ENCODE results near the gene PTPN4. TPM values are rescaled to one million over a fixed set of nuclear protein-coding genes. Genes with fewer than 3 reads are reported as not detected.
A peak's percentile ranks its signal among the peaks of the same experiment; 100 is the strongest.

Gene PTPN4
- total and polyA plus RNA-seq, 2 donors from 2014 or later: 7.4 to 46.4 TPM

DNA sequence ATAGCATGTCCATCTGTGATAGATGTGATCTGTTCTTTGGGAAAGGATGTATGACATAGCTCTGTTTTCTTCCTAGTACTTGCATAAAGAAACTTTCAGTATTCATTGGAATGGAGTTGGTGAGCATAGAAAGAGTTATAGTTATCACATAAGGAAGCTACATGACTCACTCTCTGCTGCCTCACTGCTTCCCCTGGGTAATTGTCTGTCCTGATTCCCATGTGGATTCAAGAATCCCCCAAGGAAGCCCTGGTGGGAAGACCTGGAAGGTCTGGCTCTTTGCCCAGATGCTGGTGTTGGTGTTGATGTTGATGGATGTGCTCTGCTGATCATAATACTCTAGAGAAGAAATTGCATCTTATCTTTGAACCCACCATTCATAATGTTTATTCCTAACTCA lies 60.6 kb downstream of the PTPN4 start:
- no peaks in the 10 kb centered on the region for H3K9me3 ChIP-seq (ENCODE audit: control insufficient read depth in 2 of 3, insufficient read depth in 1 of 3, low read length in 3 of 3)
- H3K27ac ChIP-seq (ENCODE audit: low read depth in 2 of 2, low read length in 2 of 2): no peak overlapping the region
- TF ChIP-seq, protein P1, sequence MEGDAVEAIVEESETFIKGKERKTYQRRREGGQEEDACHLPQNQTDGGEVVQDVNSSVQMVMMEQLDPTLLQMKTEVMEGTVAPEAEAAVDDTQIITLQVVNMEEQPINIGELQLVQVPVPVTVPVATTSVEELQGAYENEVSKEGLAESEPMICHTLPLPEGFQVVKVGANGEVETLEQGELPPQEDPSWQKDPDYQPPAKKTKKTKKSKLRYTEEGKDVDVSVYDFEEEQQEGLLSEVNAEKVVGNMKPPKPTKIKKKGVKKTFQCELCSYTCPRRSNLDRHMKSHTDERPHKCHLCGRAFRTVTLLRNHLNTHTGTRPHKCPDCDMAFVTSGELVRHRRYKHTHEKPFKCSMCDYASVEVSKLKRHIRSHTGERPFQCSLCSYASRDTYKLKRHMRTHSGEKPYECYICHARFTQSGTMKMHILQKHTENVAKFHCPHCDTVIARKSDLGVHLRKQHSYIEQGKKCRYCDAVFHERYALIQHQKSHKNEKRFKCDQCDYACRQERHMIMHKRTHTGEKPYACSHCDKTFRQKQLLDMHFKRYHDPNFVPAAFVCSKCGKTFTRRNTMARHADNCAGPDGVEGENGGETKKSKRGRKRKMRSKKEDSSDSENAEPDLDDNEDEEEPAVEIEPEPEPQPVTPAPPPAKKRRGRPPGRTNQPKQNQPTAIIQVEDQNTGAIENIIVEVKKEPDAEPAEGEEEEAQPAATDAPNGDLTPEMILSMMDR (IDR thresholded peaks at IDR 0.05; ENCODE audit: borderline replicate concordance, extremely low read depth, insufficient read depth): no peak
- H3K4me3 ChIP-seq (ENCODE audit: low read length in 3 of 3): no peak overlapping the region
- no peak for FAIRE-seq
- intact Hi-C loops (cut with DNase I): no loop called here
- H3K27me3 ChIP-seq (ENCODE audit: control insufficient read depth, insufficient read depth, low read length): no peaks in the 10 kb centered on the region
- DNase-seq: peak in 1 of 5 donors; percentile 5
- no peak overlapping the region for H3K9ac ChIP-seq (ENCODE audit: low read length in 3 of 3)
- H3K36me3 ChIP-seq (ENCODE audit: control insufficient read depth in 2 of 3, insufficient read depth in 3 of 3, low read length in 3 of 3): no peaks in the 10 kb centered on the region
- no peaks in the 10 kb centered on the region for H3K4me1 ChIP-seq (ENCODE audit: control insufficient read depth in 2 of 3, insufficient read depth in 2 of 3, low read depth in 1 of 3, low read length in 3 of 3)

- Histone ChIP-seq H3K4me3 (ENCODE audit: low read length in 3 of 3) (no peak overlapping the region), H3K27me3 (ENCODE audit: control insufficient read depth, insufficient read depth, low read length) (no peaks in the 10 kb centered on the region), H3K9ac (ENCODE audit: low read length in 3 of 3) (no peak overlapping the region), H3K9me3 (ENCODE audit: control insufficient read depth in 2 of 3, insufficient read depth in 1 of 3, low read length in 3 of 3) (no peaks in the 10 kb centered on the region), H3K4me1 (ENCODE audit: control insufficient read depth in 2 of 3, insufficient read depth in 2 of 3, low read depth in 1 of 3, low read length in 3 of 3) (no peaks in the 10 kb centered on the region), H3K27ac (ENCODE audit: low read depth in 2 of 2, low read length in 2 of 2) (no peak overlapping the region), H3K36me3 (ENCODE audit: control insufficient read depth in 2 of 3, insufficient read depth in 3 of 3, low read length in 3 of 3) (no peaks in the 10 kb centered on the region)
- FAIRE-seq (no peak), DNase-seq (no peak)
- TF ChIP-seq, protein P1 (IDR thresholded peaks at IDR 0.05; ENCODE audit: borderline replicate concordance, extremely low read depth, insufficient read depth): no peak
- intact Hi-C loops (cut with DNase I): no loop called here
Measured at GRCh38 chr2:119821266-119821665, 61.5 kb downstream of the PTPN4 start.

- DNase-seq: peak in 3 of 5 donors; percentile 13 to 47 (median 37)
- Histone ChIP-seq H3K9me3 (ENCODE audit: control insufficient read depth in 2 of 3, insufficient read depth in 1 of 3, low read length in 3 of 3) (no peaks in the 10 kb centered on the region), H3K27me3 (ENCODE audit: control insufficient read depth, insufficient read depth, low read length) (no peaks in the 10 kb centered on the region), H3K4me1 (ENCODE audit: control insufficient read depth in 2 of 3, insufficient read depth in 2 of 3, low read depth in 1 of 3, low read length in 3 of 3) (no peaks in the 10 kb centered on the region), H3K36me3 (ENCODE audit: control insufficient read depth in 2 of 3, insufficient read depth in 3 of 3, low read length in 3 of 3) (no peaks in the 10 kb centered on the region), H3K9ac (ENCODE audit: low read length in 3 of 3) (no peak overlapping the region), H3K4me3 (ENCODE audit: low read length in 3 of 3) (no peak overlapping the region), H3K27ac (ENCODE audit: low read depth in 2 of 2, low read length in 2 of 2) (no peak overlapping the region)
- peak; percentile 72 for FAIRE-seq
- intact Hi-C loops (cut with DNase I): no loop called here
- TF ChIP-seq, protein P1 (IDR thresholded peaks at IDR 0.05; ENCODE audit: borderline replicate concordance, extremely low read depth, insufficient read depth): peak; percentile 42
Measured at GRCh38 chr2:119823734-119824334, 64.1 kb downstream of the PTPN4 start.

All from kidney (tissue), 14 donors.